HG03108 (cell line): Measurements from ENCODE around the gene ZNF343.

Experiments used
- ATAC-seq: cut with Tn5 transposase; IDR thresholded peaks from one replicate; pipeline ENCODE4 v1.9.1; 2021; ENCODE audit warnings: moderate library complexity; ENCODE audit not compliant: unreplicated experiment

Gene ZNF343

GRCh38 chr20:2475850-2476741 is 32.6 kb downstream of the ZNF343 start:
- no peak for ATAC-seq

GRCh38 chr20:2473516-2473915 is 35.2 kb downstream of the ZNF343 start:
- ATAC-seq, result no peak

DNA sequence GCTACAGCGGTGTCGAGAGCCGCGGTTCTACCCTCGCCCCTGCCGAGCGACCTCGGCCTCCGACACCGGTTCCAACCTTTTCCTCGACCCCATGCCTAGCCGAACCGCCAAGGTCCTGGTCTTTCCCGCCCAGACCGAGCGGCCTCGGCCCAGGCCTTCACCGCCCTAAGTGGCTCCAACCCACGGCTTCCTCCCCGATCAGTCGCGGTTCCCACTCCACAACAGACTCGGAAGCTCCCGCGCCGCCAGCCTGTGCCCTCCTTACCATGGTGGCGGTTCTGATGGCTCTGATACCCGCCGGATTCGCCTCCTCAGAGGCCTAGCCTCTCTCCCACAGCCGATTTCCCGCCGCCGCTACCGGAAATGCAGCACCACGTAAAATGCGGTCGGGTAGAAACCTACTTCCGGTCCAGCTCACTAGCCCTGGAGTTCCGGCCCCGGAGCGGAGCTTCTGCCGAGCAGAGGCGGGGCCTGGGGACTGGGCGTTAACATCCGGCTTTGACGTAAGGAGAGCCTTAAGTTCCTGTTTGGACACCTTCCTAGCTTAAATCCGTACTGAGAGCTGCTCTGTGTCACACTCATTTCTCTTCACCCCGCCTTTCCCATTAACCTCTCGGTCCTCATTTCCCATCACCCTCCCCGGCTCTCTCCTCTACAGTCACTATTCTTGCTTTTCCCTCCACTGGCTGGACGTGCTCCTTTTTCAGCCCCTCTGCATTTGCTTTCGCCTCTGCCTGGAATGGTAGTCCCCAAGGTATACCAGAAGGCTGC is 38.1 kb downstream of the ZNF343 start, which contains the start of gene SNRPB:
Gene SNRPB (minus strand): TSS at position 367 of the 771 bp plus-strand sequence. CDS start 99 bp downstream, at position 268.
- peak; percentile 99 for ATAC-seq

DNA sequence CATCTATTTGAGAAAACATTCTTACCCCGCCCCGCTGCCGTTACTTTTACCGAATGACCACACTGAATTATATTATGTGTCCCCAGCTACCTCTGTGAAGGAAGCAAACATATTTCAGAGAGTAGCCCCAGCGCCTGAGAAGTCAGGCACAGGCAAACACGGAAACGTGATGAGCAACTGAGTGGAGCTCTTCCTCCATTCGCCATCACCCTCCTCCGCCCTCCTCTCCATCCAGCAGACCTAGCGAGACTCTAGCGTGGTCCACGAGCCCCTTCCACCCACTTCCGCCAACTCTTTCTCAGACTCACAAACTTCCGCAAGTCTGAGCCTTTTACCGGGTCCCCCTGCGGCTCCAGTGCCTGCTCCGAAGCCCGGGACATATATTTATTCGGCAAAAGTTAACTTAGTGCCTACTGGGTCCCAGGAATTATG is 38.7 kb downstream of the ZNF343 start:
- ATAC-seq, result peak; percentile 27

DNA sequence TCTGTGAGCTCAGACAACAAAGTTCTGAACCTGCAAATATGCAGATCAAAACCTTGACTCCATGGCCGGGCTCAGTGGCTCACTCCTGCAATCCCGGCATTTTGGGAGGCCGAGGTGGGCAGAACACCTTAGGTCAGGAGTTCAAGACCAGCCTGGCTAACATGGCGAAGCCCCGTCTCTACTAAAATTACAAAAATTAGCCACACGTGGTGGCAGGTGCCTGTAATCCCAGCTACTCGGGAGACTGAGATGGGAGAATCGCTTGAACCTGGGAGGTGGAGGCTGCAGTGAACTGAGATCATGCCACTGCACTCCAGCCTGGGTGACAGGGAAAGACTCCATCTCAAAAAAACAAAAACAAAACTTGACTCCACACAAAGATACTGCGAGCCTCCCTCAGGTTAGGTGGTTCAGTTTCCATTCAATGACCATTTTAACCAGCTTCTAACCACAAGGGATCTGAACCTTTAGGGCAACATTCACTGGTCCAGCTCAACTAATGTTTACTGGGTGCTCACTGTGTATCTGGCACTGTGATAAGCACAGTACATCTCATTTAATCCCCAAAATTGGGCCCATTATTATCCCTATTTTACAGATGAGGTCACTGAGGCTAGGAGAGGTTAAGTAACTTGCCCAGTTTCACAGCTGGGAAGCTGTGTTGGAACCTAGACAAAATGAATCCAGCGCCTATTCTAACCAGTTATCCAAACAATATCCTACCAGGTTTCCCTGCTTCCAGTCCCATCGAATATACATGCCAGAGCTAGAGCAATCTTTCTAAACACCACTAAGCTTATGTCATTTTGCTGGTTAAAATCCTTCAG is 39.9 kb downstream of the ZNF343 start:
- ATAC-seq, result no peak

DNA sequence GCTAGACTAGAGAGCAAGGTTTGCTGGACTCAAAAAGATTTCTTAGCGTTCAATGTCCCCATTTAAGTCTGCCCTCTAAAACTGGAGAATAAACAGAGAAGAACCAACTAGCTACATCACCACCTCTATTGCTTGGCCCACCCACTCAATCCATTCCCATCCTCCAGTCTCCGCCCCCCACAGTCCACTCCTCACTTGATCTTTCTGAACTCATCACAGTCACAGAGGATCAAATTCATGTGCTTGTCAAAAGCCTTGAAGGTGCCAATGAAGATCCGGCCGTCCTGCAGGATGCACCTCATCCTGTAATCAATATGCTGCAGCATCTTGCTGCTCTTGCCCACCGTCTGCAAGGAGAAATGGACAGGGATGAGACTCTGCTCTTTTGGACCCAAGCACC is 41.3 kb downstream of the ZNF343 start:
- no peak for ATAC-seq

- ATAC-seq, result no peak
Measured at GRCh38 chr20:2465100-2465499, 43.6 kb downstream of the ZNF343 start.

GRCh38 chr20:2463616-2464365 is 44.9 kb downstream of the ZNF343 start:
- ATAC-seq, result no peak

DNA sequence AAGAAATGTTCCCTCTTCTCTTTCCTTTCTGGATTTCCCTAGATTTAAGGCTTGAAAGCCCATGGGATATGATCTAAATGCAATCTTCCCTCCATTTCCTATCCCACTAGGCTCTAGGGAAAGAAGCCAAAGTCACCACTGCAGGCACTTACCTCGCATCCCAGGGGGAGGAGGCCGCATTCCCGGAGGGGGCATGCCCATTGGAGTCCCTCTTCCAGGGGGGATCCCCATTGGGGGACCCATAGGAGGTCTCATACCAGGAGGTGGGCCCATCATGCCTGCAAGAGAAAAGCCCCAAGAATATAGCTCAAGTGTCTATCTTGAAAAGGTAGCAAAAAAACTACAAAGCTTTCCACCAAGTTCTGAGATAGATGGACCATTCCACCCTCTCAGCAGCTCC is 46.2 kb downstream of the ZNF343 start:
- no peak for ATAC-seq

GRCh38 chr20:2460752-2461424 is 47.8 kb downstream of the ZNF343 start:
- no peak for ATAC-seq

DNA sequence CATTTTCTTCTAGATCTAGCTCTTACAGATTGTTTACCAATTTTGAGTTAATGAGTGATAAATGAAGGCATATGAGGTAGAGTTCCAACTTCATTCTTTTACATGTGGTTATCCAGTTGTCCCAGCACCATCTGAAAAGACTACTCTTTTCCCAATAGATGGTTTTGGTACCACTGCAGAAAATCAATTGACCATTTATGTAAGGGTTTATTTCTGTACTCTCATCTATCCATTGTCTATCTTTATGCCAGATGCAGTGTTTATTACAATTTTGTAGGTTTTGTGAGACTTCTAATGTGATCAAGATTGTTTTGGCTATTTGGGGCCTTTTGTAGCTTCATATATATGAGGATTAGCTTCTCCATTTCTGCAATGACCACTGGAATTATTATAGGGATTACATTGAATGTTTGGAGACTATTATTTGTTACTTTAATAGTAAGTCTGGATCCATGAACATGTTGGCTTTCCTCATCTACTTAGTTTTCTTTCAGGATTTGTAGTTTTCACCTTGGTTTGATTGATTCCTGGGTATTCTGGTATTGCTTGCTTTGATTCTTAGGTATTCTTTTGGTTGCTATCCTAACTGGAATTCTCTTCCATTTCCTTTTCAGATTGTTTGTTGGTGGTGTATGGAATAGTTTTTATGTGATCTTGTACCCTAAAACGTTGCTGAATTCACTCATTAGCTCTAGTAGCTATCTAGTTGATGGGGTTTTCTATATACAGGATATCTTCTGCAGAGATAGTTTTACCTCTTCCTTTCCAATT is 48.5 kb downstream of the ZNF343 start:
- ATAC-seq, result no peak

DNA sequence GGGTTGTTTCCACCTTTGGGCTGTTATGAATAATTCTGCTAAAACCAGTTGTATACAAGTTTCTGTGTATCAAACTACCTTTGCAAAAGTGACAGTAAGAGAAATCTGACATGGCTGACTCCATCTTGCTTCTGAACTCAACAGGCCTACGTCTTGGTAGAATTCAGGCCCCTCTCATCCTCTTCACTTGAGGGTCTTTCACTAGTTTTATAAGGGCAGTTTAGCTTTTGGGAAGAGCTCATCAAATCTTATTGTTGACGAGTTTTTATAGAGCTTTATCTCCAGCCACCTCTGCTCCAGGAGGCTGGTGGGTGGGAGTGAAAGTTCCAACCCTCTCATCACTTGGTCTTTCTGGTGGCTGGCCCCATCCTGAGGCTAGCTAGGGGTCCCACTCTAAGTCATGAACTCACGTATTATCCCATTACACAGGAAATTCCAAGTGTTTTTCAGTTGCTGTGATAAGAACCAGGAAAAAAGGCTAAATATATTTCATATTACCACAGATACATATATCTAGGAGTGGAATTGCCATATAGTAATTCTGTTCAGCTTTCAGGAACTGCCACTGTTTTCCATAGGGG is 49.7 kb downstream of the ZNF343 start:
- ATAC-seq, result no peak

DNA sequence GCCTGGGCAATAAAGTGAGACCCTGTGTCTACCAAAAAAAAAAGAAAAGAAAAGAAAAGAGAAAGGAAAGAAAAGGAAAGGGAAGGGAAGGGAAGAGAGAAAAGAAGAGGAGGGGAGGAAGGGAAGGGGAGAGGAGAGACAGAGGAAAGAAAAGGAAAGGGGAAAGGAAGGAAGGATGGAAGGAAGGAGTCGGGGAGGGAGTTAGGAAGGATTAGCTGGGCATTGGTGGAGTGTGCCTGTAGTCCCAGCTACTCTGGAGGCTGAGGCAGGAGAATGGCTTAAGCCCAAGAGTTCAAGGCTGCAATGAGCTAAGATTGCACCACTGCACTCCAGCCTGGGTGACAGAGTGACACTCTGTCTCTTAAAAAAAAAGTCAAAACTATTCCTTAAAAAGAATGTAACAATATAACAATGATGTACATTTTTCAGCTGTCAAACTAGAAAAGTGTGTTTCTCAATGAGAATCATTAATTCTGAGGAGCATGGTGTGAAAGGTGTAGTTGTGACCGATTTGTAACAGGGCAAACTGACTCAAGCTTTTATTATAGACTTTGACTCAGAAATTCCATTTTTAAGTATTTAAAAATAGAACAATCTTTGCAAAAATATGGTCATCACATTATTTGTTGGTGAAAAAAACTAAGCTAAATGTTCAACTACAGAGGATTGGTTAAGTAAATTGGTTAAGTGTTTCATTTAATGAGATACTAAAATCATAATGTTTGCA is 52.8 kb downstream of the ZNF343 start:
- ATAC-seq, result no peak

GRCh38 chr20:2453792-2454191 is 54.9 kb downstream of the ZNF343 start:
- ATAC-seq, result no peak

DNA sequence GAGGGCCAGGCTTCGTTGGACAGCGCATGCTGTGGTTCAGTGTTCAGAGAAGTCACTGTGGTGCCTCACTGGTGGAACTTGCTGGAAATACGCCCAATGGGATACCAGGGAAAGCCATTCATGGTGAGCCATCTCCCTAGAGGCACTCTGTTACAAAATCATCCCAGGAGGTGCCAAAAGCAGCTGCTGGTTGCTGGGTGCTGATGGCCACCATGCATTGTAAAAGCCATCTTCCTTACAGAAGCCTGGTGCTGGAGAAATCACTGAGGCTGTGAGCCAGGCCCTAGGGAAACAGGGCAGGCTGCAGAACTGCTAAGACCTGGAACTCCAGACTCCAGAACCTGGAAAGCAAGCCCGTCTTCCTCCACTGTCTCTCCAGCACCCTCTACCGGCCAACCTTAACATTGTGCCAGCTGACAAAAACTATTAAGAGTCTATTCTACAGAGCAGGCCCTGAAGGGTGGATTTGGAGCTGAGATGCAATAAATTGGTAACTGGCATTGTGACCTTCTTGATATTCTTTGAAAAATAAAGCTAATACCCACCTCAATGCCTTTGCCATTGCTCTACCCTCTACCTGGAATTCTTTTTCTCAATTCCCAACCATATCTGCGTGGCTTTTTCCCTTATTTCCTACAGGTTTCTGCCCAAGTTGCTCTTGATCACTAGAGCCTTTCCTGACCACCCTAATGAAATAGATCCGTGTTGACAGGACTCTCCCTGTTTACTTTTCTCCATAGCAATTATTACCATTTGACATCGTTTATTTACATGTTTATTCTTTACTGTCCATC is 56.6 kb downstream of the ZNF343 start:
- no peak for ATAC-seq

- ATAC-seq, result no peak
Measured at GRCh38 chr20:2451422-2451821, 57.3 kb downstream of the ZNF343 start.

- no peak for ATAC-seq
Measured at GRCh38 chr20:2449386-2449785, 59.3 kb downstream of the ZNF343 start.
